ENCODE data around the gene SH3RF2.

DNA sequence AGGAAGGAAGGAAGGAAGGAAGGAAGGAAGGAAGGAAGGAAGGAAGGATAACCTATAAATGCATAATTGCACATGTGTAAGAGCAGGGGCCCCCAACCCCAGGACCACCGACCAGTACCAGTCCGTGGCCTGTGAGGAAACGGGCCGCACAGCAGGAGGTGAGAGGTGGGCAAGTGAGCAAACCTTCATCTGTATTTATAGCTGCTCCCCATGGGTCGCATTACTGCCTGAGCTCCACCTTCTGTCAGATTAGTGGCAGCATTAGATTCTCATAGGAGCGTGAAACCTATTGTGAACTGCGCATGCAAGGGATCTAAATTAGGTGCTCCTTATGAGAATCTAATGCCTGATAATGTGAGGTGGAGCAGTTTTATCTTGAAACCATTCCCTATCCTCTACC, 66.1 kb downstream of the SH3RF2 start:
- TF ChIP-seq, protein P1, sequence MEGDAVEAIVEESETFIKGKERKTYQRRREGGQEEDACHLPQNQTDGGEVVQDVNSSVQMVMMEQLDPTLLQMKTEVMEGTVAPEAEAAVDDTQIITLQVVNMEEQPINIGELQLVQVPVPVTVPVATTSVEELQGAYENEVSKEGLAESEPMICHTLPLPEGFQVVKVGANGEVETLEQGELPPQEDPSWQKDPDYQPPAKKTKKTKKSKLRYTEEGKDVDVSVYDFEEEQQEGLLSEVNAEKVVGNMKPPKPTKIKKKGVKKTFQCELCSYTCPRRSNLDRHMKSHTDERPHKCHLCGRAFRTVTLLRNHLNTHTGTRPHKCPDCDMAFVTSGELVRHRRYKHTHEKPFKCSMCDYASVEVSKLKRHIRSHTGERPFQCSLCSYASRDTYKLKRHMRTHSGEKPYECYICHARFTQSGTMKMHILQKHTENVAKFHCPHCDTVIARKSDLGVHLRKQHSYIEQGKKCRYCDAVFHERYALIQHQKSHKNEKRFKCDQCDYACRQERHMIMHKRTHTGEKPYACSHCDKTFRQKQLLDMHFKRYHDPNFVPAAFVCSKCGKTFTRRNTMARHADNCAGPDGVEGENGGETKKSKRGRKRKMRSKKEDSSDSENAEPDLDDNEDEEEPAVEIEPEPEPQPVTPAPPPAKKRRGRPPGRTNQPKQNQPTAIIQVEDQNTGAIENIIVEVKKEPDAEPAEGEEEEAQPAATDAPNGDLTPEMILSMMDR (IDR thresholded peaks at IDR 0.05; ENCODE audit: borderline replicate concordance, extremely low read depth, low read length, poor library complexity, severe bottlenecking): no peak
- TF ChIP-seq EZH2 (IDR thresholded peaks at IDR 0.05; ENCODE audit: borderline replicate concordance, low read depth, low read length, severe bottlenecking): no peak

Measured in DND-41 (cell line).